Myocyte (in vitro differentiated cells): ENCODE results near the gene FAM161B. TPM values are rescaled to one million over a fixed set of nuclear protein-coding genes. Genes with fewer than 3 reads are reported as not detected.
"Not testable (repeated sequence)": the region's sequence is repeated elsewhere in the genome, so short reads cannot be mapped to it uniquely, and the experiment has no call there.

ENCODE experiments used
- DNase-seq: peaks from one replicate; pipeline ENCODE4 v3.0.0-alpha.2; 2012; ENCODE audit warnings: low read depth
- total RNA-seq: library from RNA; depleted of rRNA; stranded (reverse); fragments of >200 nt; gene quantifications from 2 replicates; pipeline ENCODE4 v1.2.3, GENCODE V29; 2014

The FAM161B gene
- total RNA-seq, 1 donor from 2014 or later = 5.5 TPM

GRCh38 chr14:73944432-73945158 is 5.3 kb downstream of the FAM161B start:
- DNase-seq = no peak

GRCh38 chr14:73943083-73943482 is 6.8 kb downstream of the FAM161B start:
- DNase-seq = peak; percentile 35

- no peak for DNase-seq
These were observed 7.7 kb downstream of the FAM161B start for GRCh38 chr14:73942180-73942579.

GRCh38 chr14:73937012-73937411 is 12.9 kb downstream of the FAM161B start:
- DNase-seq = no peak

GRCh38 chr14:73936548-73936947 is 13.3 kb downstream of the FAM161B start:
- DNase-seq = no peak

- no peak for DNase-seq
These were observed 14.2 kb downstream of the FAM161B start for GRCh38 chr14:73935666-73936065.

GRCh38 chr14:73924337-73924736 is 25.6 kb downstream of the FAM161B start:
- no peak for DNase-seq

GRCh38 chr14:73919457-73919856 is 30.4 kb downstream of the FAM161B start:
- not testable (repeated sequence) for DNase-seq

- no peak for DNase-seq
These were observed 33.6 kb downstream of the FAM161B start for GRCh38 chr14:73916324-73916723.

- DNase-seq = no peak
These were observed 36.6 kb downstream of the FAM161B start for GRCh38 chr14:73913256-73913655.

GRCh38 chr14:73909681-73910080 is 40.2 kb downstream of the FAM161B start:
- no peak for DNase-seq

- no peak for DNase-seq
These were observed 46.9 kb downstream of the FAM161B start for GRCh38 chr14:73903028-73903427.

- DNase-seq = no peak
These were observed 53.4 kb downstream of the FAM161B start for GRCh38 chr14:73896521-73896920.

GRCh38 chr14:73895939-73896338 is 54.0 kb downstream of the FAM161B start:
- no peak for DNase-seq

GRCh38 chr14:73894180-73894687 is 55.7 kb downstream of the FAM161B start:
- not testable (repeated sequence) for DNase-seq

GRCh38 chr14:73889376-73889775 is 60.5 kb downstream of the FAM161B start:
- DNase-seq = no peak

- no peak for DNase-seq
These were observed 60.9 kb downstream of the FAM161B start for GRCh38 chr14:73888971-73889370.

GRCh38 chr14:73888460-73888725 is 61.5 kb downstream of the FAM161B start:
- DNase-seq = no peak

- no peak for DNase-seq
These were observed 62.0 kb downstream of the FAM161B start for GRCh38 chr14:73887694-73888459.

GRCh38 chr14:73887318-73887616 is 62.6 kb downstream of the FAM161B start:
- no peak for DNase-seq

GRCh38 chr14:73886449-73887317 is 63.2 kb downstream of the FAM161B start, which contains the start of gene ZNF410:
Gene ZNF410 (plus strand): TSS chr14:73886859. CDS start chr14:73892176, 5,317 bp downstream.
- DNase-seq = peak; percentile 97
